TTC549 (cell line): ENCODE results near the gene RAB3GAP1.
"Not testable (repeated sequence)": the region's sequence is repeated elsewhere in the genome, so short reads cannot be mapped to it uniquely, and the experiment has no call there.

Source experiments
- FAIRE-seq: peaks from 2 replicates; lab custom pipeline; 2012; peaks lifted over from hg19 to GRCh38; lab: Jason Lieb, UNC

The RAB3GAP1 gene

GRCh38 chr2:135105513-135106316 is 53.6 kb downstream of the RAB3GAP1 start:
- FAIRE-seq: not testable (repeated sequence)

GRCh38 chr2:135113322-135113721 is 61.2 kb downstream of the RAB3GAP1 start:
- FAIRE-seq: no peak

GRCh38 chr2:135119582-135119981 is 67.5 kb downstream of the RAB3GAP1 start:
- FAIRE-seq: no peak

- FAIRE-seq: peak; percentile 39
Measured at GRCh38 chr2:135121016-135121657, 69.0 kb downstream of the RAB3GAP1 start.

- FAIRE-seq: not testable (repeated sequence)
Measured at GRCh38 chr2:135121658-135122039, 69.6 kb downstream of the RAB3GAP1 start.

- FAIRE-seq: peak; percentile 38
Measured at GRCh38 chr2:135124924-135125886, 73.1 kb downstream of the RAB3GAP1 start.

- no peak for FAIRE-seq
Measured at GRCh38 chr2:135125940-135126339, 73.8 kb downstream of the RAB3GAP1 start.

- no peak for FAIRE-seq
Measured at GRCh38 chr2:135130751-135131150, 78.7 kb downstream of the RAB3GAP1 start.

- FAIRE-seq: no peak
Measured at GRCh38 chr2:135132314-135132713, 80.2 kb downstream of the RAB3GAP1 start.

GRCh38 chr2:135140606-135141005 is 88.5 kb downstream of the RAB3GAP1 start:
- no peak for FAIRE-seq

- FAIRE-seq: no peak
Measured at GRCh38 chr2:135142323-135142722, 90.2 kb downstream of the RAB3GAP1 start.

GRCh38 chr2:135144343-135144742 is 92.3 kb downstream of the RAB3GAP1 start:
- FAIRE-seq: no peak

- no peak for FAIRE-seq
Measured at GRCh38 chr2:135149251-135149650, 97.2 kb downstream of the RAB3GAP1 start.

- FAIRE-seq: no peak
Measured at GRCh38 chr2:135150725-135151124, 98.6 kb downstream of the RAB3GAP1 start.

GRCh38 chr2:135151615-135152014 is 99.5 kb downstream of the RAB3GAP1 start:
- no peak for FAIRE-seq

GRCh38 chr2:135152361-135152760 is 100.3 kb downstream of the RAB3GAP1 start:
- no peak for FAIRE-seq

GRCh38 chr2:135154962-135155361 is 102.9 kb downstream of the RAB3GAP1 start:
- no peak for FAIRE-seq

GRCh38 chr2:135157856-135158255 is 105.8 kb downstream of the RAB3GAP1 start:
- no peak for FAIRE-seq

GRCh38 chr2:135159191-135159590 is 107.1 kb downstream of the RAB3GAP1 start:
- FAIRE-seq: no peak

GRCh38 chr2:135162377-135162776 is 110.3 kb downstream of the RAB3GAP1 start:
- no peak for FAIRE-seq

- FAIRE-seq: no peak
Measured at GRCh38 chr2:135162786-135163185, 110.7 kb downstream of the RAB3GAP1 start.

GRCh38 chr2:135163306-135163705 is 111.2 kb downstream of the RAB3GAP1 start:
- FAIRE-seq: no peak

GRCh38 chr2:135163901-135164300 is 111.8 kb downstream of the RAB3GAP1 start:
- no peak for FAIRE-seq
